Ovary (tissue), 3 donors: ENCODE results near the gene HNRNPDL.

ENCODE experiments used
- POLR2A ChIP-seq: fragments of 450-650 bp; IDR thresholded peaks from one replicate; pipeline ENCODE4 v1.6.1; 2017; ENCODE audit warnings: antibody characterized with exemption, mild to moderate bottlenecking, moderate library complexity
- TF ChIP-seq, protein P1 (sequence below), 3 donors: fragments of 450-650 bp in 2 of 3; fragments of 200-600 bp in 1 of 3; IDR thresholded peaks; one replicate each; pipeline versions ENCODE4 v1.5.1 to v1.8.0; 2016 to 2022; ENCODE audit warnings: antibody characterized with exemption in 3 of 3, mild to moderate bottlenecking in 1 of 3
- donor health status: DM: no; HTN: no; CAD: no.

DNA sequence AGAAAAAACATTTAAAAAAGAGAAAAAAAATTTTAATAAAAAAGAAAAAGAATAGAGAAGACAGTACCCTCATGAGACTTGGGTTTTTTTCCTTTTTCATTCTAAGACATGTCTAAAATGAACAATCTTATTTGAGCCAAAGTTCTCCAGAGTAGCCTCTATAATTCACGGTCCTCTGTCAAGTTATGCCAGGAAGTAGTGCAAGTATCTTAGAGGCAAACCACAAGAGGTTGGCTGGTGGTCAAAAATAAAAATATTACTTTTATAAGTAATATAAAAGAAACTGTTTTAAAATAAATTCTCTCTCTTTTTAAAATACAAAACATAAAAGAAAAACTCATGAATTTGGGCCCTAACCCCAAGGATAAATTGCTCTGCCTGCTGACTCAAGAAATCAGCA lies 26.5 kb downstream of the HNRNPDL start:
- TF ChIP-seq, protein P1, sequence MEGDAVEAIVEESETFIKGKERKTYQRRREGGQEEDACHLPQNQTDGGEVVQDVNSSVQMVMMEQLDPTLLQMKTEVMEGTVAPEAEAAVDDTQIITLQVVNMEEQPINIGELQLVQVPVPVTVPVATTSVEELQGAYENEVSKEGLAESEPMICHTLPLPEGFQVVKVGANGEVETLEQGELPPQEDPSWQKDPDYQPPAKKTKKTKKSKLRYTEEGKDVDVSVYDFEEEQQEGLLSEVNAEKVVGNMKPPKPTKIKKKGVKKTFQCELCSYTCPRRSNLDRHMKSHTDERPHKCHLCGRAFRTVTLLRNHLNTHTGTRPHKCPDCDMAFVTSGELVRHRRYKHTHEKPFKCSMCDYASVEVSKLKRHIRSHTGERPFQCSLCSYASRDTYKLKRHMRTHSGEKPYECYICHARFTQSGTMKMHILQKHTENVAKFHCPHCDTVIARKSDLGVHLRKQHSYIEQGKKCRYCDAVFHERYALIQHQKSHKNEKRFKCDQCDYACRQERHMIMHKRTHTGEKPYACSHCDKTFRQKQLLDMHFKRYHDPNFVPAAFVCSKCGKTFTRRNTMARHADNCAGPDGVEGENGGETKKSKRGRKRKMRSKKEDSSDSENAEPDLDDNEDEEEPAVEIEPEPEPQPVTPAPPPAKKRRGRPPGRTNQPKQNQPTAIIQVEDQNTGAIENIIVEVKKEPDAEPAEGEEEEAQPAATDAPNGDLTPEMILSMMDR (IDR thresholded peaks at IDR 0.05) = no peak
- no peak for TF ChIP-seq POLR2A
